ENCODE data around the gene OR1I1.

GRCh38 chr19:15042003-15042402 lies 40.0 kb upstream of the OR1I1 start:
- TF ChIP-seq POLR2AphosphoS5 (IDR thresholded peaks at IDR 0.05; ENCODE audit: low read depth, low read length) (no peak), POLR2A (IDR thresholded peaks at IDR 0.05; ENCODE audit: low read depth, low read length) (no peak)
